ENCODE data around the gene PSMD11.

GRCh38 chr17:32485261-32486110 is 41.2 kb downstream of the PSMD11 start:
- TF ChIP-seq, protein P1, sequence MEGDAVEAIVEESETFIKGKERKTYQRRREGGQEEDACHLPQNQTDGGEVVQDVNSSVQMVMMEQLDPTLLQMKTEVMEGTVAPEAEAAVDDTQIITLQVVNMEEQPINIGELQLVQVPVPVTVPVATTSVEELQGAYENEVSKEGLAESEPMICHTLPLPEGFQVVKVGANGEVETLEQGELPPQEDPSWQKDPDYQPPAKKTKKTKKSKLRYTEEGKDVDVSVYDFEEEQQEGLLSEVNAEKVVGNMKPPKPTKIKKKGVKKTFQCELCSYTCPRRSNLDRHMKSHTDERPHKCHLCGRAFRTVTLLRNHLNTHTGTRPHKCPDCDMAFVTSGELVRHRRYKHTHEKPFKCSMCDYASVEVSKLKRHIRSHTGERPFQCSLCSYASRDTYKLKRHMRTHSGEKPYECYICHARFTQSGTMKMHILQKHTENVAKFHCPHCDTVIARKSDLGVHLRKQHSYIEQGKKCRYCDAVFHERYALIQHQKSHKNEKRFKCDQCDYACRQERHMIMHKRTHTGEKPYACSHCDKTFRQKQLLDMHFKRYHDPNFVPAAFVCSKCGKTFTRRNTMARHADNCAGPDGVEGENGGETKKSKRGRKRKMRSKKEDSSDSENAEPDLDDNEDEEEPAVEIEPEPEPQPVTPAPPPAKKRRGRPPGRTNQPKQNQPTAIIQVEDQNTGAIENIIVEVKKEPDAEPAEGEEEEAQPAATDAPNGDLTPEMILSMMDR (IDR thresholded peaks at IDR 0.05): no peak
- TF ChIP-seq POLR2A (IDR thresholded peaks at IDR 0.05): no peak

Measured in lower leg skin (tissue), 3 donors.